ENCODE measurements around the gene INPP5E. TPM values are rescaled to one million over a fixed set of nuclear protein-coding genes. Genes with fewer than 3 reads are reported as not detected.
"Not testable (repeated sequence)": the region's sequence is repeated elsewhere in the genome, so short reads cannot be mapped to it uniquely, and the experiment has no call there.

INPP5E gene
- total RNA-seq, 1 experiment from 2014 or later: 10.7 TPM

GRCh38 chr9:136429075-136429628 lies 10.5 kb downstream of the INPP5E start:
- ATAC-seq (no peak), DNase-seq (no peak)
- intact Hi-C loops (cut with micrococcal nuclease): no loop called here
- Histone ChIP-seq H2AFZ (ENCODE audit: low read length) (no peak overlapping the region), H4K20me1 (ENCODE audit: low read length) (no peaks in the 10 kb centered on the region), H3K27me3 (ENCODE audit: low read length) (no peaks in the 10 kb centered on the region), H3K9me3 (ENCODE audit: low read length) (no peaks in the 10 kb centered on the region), H3K4me3 (ENCODE audit: low read length) (no peak overlapping the region), H3K9me2 (replicated peaks; ENCODE audit: low read length) (no peaks in the 10 kb centered on the region), H3K27ac (ENCODE audit: low read length) (no peak overlapping the region), H3F3A (ENCODE audit: low read length, unreplicated experiment) (no peaks in the 10 kb centered on the region), H3K4me1 (ENCODE audit: insufficient read depth, low read length) (no peaks in the 10 kb centered on the region), H3K36me3 (ENCODE audit: low read depth, low read length) (no peaks in the 10 kb centered on the region), H3K9ac (ENCODE audit: low read length) (no peak overlapping the region), H3K4me2 (ENCODE audit: low read length) (no peak overlapping the region), H3K79me2 (ENCODE audit: low read length) (no peaks in the 10 kb centered on the region)
- POLR2A ChIA-PET (ENCODE audit: unreplicated experiment): no interaction called here
- TF ChIP-seq CTCF (conservative IDR thresholded peaks at IDR 0.05; ENCODE audit: low read depth, low read length) (no peak), EZH2 (IDR thresholded peaks at IDR 0.05; ENCODE audit: low read length, unreplicated experiment) (no peak), EZH2phosphoT487 (IDR thresholded peaks at IDR 0.05; ENCODE audit: borderline replicate concordance, low read length) (no peak)
- no TSS peak for BruUV-seq (replicated peaks)
- CTCF ChIA-PET: no interaction called here

GRCh38 chr9:136426787-136427186 lies 12.9 kb downstream of the INPP5E start:
- H3K27ac ChIP-seq (ENCODE audit: low read length): no peak overlapping the region

GRCh38 chr9:136425367-136425766 lies 14.3 kb downstream of the INPP5E start:
- ATAC-seq; H3K4me1 ChIP-seq (ENCODE audit: insufficient read depth, low read length); H3K79me2 ChIP-seq (ENCODE audit: low read length); H2AFZ ChIP-seq (ENCODE audit: low read length); intact Hi-C loops (cut with micrococcal nuclease); BruUV-seq (replicated peaks); H3K27ac ChIP-seq (ENCODE audit: low read length); POLR2A ChIA-PET (ENCODE audit: unreplicated experiment); DNase-seq; H3K4me2 ChIP-seq (ENCODE audit: low read length); H3K9me3 ChIP-seq (ENCODE audit: low read length); H3K9ac ChIP-seq (ENCODE audit: low read length); H3K27me3 ChIP-seq (ENCODE audit: low read length); H3K9me2 ChIP-seq (replicated peaks; ENCODE audit: low read length); H3K4me3 ChIP-seq (ENCODE audit: low read length); H4K20me1 ChIP-seq (ENCODE audit: low read length); H3F3A ChIP-seq (ENCODE audit: low read length, unreplicated experiment); H3K36me3 ChIP-seq (ENCODE audit: low read depth, low read length): not testable (repeated sequence)
- CTCF ChIA-PET: interaction anchor here (0.6 kb wide), 1 partner anchor 231 kb away, joined by 7 read pairs; no protein-coding TSS in a partner anchor

More at GRCh38 chr9:136426787-136427186, 12.9 kb downstream of the INPP5E start:
- BruUV-seq (replicated peaks): no TSS peak
- no peaks in the 10 kb centered on the region for H3K27me3 ChIP-seq (ENCODE audit: low read length)
- no peaks in the 10 kb centered on the region for H3K36me3 ChIP-seq (ENCODE audit: low read depth, low read length)
- ChIA-PET CTCF (no interaction called here), POLR2A (ENCODE audit: unreplicated experiment) (no interaction called here)
- no peaks in the 10 kb centered on the region for H3K9me2 ChIP-seq (replicated peaks; ENCODE audit: low read length)
- H3K4me1 ChIP-seq (ENCODE audit: insufficient read depth, low read length): no peaks in the 10 kb centered on the region
- no peak overlapping the region for H3K9ac ChIP-seq (ENCODE audit: low read length)
- intact Hi-C loops (cut with micrococcal nuclease): no loop called here
- H2AFZ ChIP-seq (ENCODE audit: low read length): no peak overlapping the region
- no peak overlapping the region for H3K4me3 ChIP-seq (ENCODE audit: low read length)
- no peaks in the 10 kb centered on the region for H3F3A ChIP-seq (ENCODE audit: low read length, unreplicated experiment)
- no peaks in the 10 kb centered on the region for H3K79me2 ChIP-seq (ENCODE audit: low read length)
- TF ChIP-seq EZH2phosphoT487 (IDR thresholded peaks at IDR 0.05; ENCODE audit: borderline replicate concordance, low read length): no peak
- TF ChIP-seq EZH2 (IDR thresholded peaks at IDR 0.05; ENCODE audit: low read length, unreplicated experiment): no peak
- TF ChIP-seq CTCF (conservative IDR thresholded peaks at IDR 0.05; ENCODE audit: low read depth, low read length): no peak
- no peak for DNase-seq
- no peak overlapping the region for H3K4me2 ChIP-seq (ENCODE audit: low read length)
- ATAC-seq: no peak
- H4K20me1 ChIP-seq (ENCODE audit: low read length): no peaks in the 10 kb centered on the region
- no peaks in the 10 kb centered on the region for H3K9me3 ChIP-seq (ENCODE audit: low read length)

Measured in PC-3 (cell line).